Measurements from ENCODE around the gene ACYP2.
"Not testable (repeated sequence)": the region's sequence is repeated elsewhere in the genome, so short reads cannot be mapped to it uniquely, and the experiment has no call there.

Gene ACYP2

DNA sequence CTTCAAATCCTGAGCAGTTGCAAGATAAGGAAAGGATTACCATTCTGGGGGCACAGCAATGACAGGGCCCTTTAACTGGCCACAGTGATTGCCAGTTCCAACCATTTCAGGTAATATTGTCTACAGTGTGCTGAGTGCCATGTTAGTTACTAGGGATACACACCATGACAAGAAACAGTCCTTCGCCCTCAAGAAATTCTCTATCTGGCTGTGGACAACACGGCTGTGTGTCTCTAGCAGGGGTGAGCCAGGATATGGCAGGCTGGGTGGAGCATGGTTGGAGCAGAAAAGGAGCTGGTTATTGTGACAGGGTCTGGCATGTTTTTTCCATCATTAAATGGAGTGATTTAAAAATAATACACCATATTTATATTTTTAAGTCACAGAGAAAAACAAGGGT is 109.6 kb downstream of the ACYP2 start:
- no peak for DNase-seq (ENCODE audit: low read depth in 2 of 2)

- no peak for DNase-seq (ENCODE audit: low read depth in 2 of 2)
Observed at GRCh38 chr2:54226260-54226659, 110.8 kb downstream of the ACYP2 start.

DNA sequence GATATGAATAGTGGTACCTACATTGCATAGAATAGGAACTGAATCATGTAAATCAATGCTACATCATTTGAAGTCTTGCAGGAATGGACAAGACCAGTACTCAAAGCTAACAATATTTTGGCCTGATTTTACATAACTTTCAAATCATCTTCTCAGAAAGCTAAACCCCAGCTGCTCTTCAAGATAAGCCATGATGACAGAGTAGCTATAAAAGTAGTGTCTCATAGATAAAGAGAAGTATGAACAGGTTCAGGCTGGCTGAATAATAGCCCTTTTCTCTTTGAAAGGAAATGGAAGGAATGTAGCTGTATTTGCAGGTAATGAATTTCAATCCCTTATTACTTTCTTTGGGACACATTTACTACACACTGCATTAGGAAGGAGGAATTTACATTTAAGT is 112.4 kb downstream of the ACYP2 start:
- DNase-seq (ENCODE audit: low read depth in 2 of 2) = no peak

- DNase-seq (ENCODE audit: low read depth in 2 of 2) = no peak
Observed at GRCh38 chr2:54228945-54229344, 113.5 kb downstream of the ACYP2 start.

GRCh38 chr2:54233832-54234649 is 118.6 kb downstream of the ACYP2 start:
- DNase-seq (ENCODE audit: low read depth in 2 of 2) = no peak

DNA sequence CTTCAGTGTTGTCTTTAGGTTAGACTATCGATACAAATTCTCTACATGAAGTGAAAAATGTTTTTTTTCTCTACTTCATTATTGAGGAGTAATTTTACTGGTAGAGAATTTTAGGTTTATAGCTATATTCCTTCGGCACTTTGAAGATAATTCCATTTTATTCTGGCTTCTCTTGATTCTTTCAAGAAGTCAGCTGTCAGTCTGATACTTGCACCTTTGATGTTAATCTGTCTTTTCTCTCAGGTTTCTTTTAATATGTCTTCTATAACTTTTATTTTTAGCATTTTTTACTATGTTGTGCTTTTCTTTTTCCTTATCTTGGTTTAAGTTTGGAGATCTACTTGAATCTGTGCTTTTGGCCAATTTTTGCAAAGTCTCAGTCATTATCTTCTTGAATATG is 122.0 kb downstream of the ACYP2 start:
- DNase-seq (ENCODE audit: low read depth in 2 of 2) = no peak

GRCh38 chr2:54239427-54239826 is 124.0 kb downstream of the ACYP2 start:
- DNase-seq (ENCODE audit: low read depth in 2 of 2) = no peak

GRCh38 chr2:54240515-54241469 is 125.4 kb downstream of the ACYP2 start:
- DNase-seq (ENCODE audit: low read depth in 2 of 2) = no peak

GRCh38 chr2:54247115-54247514 is 131.7 kb downstream of the ACYP2 start:
- DNase-seq (ENCODE audit: low read depth in 2 of 2) = no peak

DNA sequence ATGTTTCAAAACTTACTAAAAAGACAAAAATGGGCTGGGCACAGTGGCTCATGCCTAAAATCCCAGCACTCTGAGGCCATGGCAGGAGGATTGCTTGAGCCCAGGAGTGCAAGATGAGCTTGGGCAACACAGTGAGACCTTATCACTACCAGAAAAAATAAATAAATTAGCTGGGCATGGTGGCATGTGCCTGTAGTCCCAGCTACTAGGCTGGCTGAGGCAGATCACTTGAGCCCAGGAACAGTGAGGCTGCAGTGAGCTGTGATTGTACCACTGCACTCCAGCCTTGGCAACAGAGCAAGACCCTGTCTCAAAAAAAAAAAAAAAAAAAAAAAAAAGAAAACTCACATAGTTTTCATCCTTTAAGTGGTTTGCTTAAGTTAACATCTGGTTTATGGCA is 134.2 kb downstream of the ACYP2 start:
- no peak for DNase-seq (ENCODE audit: low read depth in 2 of 2)

DNA sequence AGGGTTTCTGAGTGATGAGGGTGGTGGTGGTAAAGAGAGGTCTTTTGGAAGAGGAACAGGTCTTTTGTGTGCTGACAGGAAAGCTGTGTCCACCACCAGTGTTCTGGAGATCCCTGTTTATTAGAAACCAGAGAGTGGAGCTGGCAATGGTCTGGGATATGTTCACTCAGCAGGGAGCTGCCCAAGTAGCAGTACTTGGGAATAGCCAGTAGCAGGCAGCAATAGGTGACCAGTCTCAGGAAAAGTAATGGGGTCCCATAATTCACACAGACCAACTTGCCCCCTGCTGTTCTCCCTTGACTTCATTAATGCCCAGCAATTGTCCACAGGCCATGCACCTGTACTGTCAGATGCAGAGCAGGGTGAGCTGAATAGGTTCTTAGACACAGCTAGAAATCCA is 138.8 kb downstream of the ACYP2 start:
- DNase-seq (ENCODE audit: low read depth in 2 of 2) = no peak

DNA sequence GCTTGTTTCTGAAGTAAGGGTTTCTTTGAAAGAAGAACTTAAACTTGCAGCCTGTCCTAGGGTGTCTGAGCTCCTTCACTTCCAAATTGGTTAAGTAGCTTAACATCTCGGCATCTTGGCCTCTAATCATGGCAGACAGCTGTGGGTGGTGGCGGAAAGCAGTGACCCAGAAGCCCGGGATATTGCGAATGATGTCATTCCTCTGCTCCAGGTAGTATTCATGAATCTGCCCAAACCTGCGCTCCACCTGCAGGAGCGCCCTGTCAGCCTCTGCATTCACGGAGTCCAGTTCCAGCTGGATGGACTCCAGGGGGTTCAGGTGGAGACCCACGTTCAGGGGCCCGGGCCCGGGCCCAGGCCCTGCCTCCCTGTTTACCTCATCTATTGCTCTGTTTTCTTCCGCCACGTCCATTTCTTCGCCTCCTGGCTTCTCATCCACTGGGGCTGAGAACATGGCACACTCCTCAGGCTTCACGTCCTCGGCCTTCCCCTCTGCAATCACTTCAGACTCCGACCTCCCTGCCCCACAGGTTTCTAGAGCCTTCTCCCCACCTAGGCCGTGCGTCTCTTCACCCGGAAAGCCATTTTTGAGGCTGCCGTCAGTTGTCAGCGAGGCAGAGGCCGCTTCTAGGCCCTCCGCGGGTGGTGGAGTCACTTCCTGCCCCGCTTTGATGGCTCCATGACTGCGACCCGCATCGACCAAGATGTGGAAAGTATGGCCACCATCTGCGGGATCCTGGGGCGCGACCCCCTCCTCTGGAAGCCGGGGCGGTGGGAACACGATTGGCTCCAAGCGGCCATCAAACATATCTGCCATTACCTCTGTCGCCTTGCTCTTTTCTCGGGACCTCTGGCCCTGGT is 140.0 kb downstream of the ACYP2 start:
- DNase-seq (ENCODE audit: low read depth in 2 of 2) = no peak

GRCh38 chr2:54256091-54256694 is 140.8 kb downstream of the ACYP2 start, which contains the start of gene TSPYL6:
Gene TSPYL6, minus strand, starts transcription at chr2:54256229. Its CDS starts 78 bp downstream, at chr2:54256151.
- DNase-seq (ENCODE audit: low read depth in 2 of 2) = no peak

DNA sequence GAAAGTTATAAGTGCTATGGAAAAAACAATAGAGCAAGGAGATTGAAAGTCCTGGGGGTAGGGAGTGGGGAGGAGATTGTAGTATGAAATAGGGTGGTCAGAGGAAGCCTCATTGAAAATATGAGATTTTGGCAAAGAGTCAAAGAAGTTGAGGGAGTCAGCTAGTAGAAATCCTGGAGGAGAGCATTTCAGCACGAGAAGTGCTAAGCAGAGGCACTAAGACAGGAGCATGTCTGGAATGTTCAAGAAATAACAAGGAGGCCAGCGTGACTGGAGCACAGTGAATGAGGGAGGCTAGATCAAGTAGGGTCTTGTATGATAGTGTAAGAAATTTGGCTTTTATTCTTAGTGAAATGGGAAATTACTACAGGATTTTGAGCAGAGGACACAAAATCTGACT is 142.8 kb downstream of the ACYP2 start:
- no peak for DNase-seq (ENCODE audit: low read depth in 2 of 2)

GRCh38 chr2:54259413-54260240 is 144.2 kb downstream of the ACYP2 start:
- no peak for DNase-seq (ENCODE audit: low read depth in 2 of 2)

GRCh38 chr2:54260241-54260595 is 144.8 kb downstream of the ACYP2 start:
- DNase-seq (ENCODE audit: low read depth in 2 of 2) = no peak

GRCh38 chr2:54261537-54261936 is 146.1 kb downstream of the ACYP2 start:
- DNase-seq (ENCODE audit: low read depth in 2 of 2) = no peak

DNA sequence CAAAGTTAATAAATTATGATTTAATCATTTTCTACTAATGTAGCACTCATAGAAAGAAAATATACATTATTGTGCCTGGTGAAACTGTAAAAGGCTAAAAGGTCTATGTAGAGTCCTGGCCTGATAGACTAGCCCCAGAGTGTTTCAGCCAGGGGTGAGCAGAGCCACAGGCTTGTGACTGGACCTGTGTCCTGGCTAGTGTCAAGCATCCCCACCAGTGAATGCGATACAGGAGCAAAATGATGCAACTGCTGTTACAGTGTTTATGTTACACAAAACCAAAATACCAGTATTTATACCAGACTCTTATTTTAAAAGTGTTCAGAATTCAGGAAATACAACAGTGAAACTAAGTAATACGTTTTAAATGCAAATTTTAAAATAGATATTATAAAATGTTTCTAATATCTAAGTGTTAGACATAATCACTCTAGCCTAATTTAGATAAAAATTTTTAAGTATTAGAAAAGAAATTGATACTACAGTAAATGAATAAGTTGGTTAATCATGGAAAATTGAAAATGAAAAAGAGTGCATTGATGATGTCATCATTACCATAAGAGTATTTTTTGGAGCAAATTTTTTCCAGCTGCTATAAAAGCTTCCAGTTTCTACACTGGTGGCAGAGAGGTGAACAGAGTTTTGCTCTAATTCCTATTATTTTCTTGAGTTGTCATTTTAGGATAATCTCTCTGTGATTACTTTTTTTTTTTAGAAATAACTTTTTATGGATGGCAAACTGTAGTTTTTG is 146.8 kb downstream of the ACYP2 start:
- no peak for DNase-seq (ENCODE audit: low read depth in 2 of 2)

- DNase-seq (ENCODE audit: low read depth in 2 of 2) = not testable (repeated sequence)
Observed at GRCh38 chr2:54265081-54265480, 149.7 kb downstream of the ACYP2 start.

GRCh38 chr2:54267577-54267976 is 152.2 kb downstream of the ACYP2 start:
- no peak for DNase-seq (ENCODE audit: low read depth in 2 of 2)
